Right renal pelvis (tissue), 4 donors: ENCODE measurements around the gene TTLL6. TPM values are rescaled to one million over a fixed set of nuclear protein-coding genes. Genes with fewer than 3 reads are reported as not detected.

Source experiments
- DNase-seq, 4 donors: peaks; one replicate each; pipeline ENCODE4 v3.0.0-alpha.2; 2013; ENCODE audit warnings: low read depth in 4 of 4, low spot score in 3 of 4, missing footprints in 1 of 4
- polyA plus RNA-seq, 4 donors: library from polyadenylated mRNA; unstranded; fragments of 120-200 nt; gene quantifications; one replicate each; pipeline ENCODE4 v1.2.1, GENCODE V29; 2013; ENCODE audit not compliant: insufficient read length in 4 of 4

The TTLL6 gene
- polyA plus RNA-seq, 4 donors = 0.35 to 0.50 (median 0.43) TPM

- no peak for DNase-seq
Observed at GRCh38 chr17:48769009-48769675, 47.9 kb downstream of the TTLL6 start.

GRCh38 chr17:48767263-48767774 lies 49.7 kb downstream of the TTLL6 start:
- DNase-seq = no peak

DNA sequence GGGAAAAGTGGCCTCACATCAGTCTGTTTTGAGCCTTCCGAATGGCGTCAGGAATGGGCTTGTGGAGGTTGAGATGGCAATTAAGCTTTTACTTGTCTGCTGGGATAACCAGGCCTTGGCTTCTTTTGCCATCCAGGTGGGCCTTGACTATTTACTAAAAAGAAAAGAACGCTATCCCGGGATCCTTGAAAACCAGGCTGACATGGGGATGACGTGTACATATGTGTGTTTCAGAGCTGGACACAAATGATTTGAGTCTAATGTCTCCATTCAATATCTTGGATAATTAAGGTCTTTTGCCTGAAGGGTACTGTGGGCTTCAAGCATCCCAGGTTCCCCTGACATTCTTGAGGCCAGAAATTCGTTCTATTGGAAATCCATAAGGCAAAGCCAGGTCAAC lies 55.9 kb downstream of the TTLL6 start:
- DNase-seq = no peak

DNA sequence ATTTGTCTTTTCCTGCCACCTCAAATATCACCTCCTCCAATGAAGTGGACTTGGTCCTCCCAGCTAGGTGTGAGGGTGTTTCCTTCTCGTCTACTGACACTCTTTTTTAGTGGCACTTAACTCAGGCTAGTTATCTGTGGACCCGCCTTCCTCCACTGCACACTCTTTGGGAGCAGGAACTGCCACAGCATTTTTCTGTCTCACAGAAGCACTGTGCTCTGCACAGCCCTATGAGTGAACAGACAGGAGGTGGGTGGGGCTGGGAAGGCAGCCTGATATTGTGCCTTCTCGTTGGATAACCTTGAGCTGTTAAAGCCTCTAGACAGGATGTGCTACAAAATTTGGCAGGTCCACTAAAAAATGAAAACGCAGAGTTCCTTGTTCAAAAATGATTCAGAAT lies 56.6 kb downstream of the TTLL6 start:
- DNase-seq = no peak

DNA sequence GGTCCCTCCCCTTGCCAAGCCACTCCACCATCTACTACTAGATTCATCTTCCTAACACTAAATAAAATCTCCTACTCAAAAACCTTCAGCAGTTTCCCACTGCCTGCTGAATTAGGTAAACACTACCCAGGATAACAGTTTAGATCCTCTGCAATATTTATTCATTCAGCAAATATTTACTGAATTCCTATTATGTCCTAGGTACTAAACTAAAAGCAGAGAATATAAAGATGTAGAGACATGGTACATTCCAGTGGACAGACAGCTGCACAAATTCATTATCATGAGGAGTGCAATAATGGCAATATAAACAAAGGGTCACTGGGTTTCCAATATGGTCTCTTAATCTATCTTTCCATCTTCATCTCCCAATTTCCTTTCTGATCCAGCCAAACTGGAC lies 57.7 kb downstream of the TTLL6 start:
- no peak for DNase-seq

DNA sequence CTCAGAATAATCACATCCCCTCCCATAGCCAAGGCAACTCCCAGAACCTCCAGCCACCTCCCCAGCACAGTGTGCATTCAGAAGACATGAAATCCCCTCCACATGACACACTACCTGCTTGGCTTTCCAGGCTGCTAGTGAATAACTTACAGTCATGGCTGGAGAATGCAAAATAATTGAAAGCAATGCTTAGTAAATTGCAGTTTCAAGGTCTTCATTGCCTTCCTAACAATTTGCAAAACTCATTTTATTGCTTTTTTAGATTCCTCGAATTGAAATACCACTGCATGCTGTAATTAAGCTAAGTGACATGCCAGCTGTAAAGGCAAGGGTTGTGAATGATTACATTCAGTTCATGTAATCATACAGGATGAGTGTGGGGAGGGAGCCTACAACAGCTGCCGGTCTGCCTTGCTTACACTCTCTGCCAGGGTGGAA lies 59.5 kb downstream of the TTLL6 start:
- no peak for DNase-seq

GRCh38 chr17:48756830-48757251 lies 60.2 kb downstream of the TTLL6 start:
- DNase-seq = no peak

- no peak for DNase-seq
Observed at GRCh38 chr17:48755356-48755755, 61.7 kb downstream of the TTLL6 start.

DNA sequence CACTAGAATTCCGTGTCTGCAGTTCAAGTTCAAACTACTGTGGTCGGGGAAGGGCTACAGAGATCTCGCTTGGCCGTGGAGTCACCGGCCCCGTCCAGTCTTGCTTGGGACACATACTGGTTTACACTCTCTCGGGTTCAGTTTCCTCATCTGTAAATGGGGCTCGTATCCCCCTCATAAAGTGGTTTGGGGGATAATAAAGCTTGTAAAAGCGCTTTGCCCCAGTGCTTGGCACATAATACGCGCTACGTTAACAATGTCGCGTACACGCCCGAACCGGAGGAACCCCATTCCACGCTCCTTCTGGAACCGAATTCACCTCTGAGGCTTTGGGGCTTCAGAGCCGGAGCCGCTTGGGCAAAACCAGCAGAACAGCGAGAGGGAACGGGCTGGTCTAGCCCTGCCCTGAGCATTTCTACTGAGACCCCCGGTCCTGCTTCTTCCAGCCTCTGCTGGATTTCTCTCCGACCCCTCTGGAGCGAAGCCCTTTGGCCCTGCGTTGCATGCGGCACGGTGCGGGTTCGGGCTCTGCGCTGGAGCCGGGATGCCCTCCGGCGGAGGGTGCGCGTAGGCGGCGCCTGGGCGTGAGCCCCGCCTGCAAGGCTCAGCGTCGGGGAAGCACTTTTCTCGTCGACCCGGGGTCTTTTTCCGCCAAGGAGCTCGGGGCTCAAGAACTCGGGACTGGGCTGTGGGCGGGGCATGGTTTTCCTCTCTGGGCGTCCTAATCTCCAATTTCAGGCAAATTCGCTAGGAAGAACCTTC lies 62.3 kb downstream of the TTLL6 start:
- no peak for DNase-seq

GRCh38 chr17:48753794-48754499 lies 63.1 kb downstream of the TTLL6 start:
- no peak for DNase-seq

- no peak for DNase-seq
Observed at GRCh38 chr17:48752399-48753288, 64.4 kb downstream of the TTLL6 start.

DNA sequence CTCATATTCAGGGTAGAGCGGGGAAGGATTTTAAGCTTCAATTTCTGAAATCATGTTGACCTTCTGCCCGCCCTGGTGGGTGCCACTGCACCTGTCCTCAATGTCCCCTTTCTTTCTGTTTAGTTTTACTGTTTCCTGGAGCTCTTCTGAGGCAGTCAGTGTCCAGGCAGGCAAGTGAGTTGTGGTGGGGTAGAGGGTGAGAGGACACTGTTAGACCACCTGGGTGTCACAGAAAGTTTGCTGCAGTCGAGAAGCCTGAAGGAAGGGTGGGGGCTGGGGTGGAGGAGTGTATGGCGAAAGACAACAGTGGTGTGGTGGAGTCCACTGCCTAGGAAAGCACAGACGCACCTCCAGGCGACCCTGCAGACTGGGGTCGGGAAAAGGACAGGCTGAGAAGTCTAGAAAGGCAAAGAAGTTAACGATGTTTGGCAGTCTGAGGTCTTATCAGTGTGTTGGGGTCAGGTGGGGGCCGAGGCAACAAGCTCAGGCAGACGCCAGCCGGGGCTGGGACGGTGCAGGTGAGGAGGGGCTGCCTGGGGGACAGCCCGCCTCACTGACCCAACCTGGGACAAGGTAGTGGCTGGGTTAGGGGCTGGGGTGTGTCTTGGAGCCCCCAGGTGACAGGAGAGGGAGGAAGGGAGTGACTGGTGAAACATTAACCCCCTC lies 65.2 kb downstream of the TTLL6 start:
- DNase-seq = no peak

GRCh38 chr17:48751172-48751571 lies 65.9 kb downstream of the TTLL6 start:
- no peak for DNase-seq

DNA sequence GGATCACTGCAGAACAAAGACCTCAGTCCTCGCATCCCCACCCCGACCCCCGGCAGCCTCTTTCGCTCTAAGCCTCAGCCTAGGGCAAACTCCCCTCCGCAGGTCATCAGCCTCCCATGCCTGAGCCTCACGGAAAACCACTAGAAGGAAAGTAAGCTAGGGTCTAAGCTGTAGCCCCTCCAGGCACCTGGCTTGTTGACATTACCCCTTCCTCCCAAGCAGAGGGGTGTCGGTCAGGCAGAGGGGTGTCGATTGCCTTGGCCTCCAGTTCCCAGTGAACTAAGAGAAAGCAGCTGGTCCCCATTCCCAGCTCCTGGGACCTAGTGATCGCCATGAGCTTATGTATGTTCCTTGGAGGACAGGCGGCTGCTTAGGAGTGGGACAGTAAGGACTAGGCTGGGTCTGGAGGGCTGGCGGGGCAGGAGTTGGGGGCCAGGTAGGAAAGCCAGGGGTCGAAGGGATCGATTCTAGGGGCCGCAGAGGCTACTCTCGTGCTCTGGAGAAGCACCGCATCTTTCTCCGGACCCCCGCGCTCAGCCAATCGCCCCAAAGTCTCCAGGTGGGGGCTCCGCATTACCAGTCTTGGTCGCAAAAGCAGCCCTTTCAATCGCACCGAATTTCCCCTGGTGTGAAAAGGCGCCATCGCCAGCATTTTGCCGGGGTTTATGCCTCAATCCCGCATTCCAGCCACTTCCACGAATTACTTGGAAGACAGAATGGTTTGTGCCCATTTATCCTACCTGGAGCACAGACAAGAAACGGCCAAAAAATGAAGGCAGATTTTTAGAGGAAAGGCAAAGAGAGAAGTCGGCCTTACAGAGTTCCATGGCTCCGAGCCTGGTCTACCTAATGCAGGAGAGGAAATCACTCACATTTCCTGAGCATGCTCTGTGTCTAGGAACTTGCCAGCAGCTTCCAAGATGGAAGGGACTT lies 67.1 kb downstream of the TTLL6 start:
- DNase-seq = no peak

- no peak for DNase-seq
Observed at GRCh38 chr17:48748718-48749566, 68.1 kb downstream of the TTLL6 start.

DNA sequence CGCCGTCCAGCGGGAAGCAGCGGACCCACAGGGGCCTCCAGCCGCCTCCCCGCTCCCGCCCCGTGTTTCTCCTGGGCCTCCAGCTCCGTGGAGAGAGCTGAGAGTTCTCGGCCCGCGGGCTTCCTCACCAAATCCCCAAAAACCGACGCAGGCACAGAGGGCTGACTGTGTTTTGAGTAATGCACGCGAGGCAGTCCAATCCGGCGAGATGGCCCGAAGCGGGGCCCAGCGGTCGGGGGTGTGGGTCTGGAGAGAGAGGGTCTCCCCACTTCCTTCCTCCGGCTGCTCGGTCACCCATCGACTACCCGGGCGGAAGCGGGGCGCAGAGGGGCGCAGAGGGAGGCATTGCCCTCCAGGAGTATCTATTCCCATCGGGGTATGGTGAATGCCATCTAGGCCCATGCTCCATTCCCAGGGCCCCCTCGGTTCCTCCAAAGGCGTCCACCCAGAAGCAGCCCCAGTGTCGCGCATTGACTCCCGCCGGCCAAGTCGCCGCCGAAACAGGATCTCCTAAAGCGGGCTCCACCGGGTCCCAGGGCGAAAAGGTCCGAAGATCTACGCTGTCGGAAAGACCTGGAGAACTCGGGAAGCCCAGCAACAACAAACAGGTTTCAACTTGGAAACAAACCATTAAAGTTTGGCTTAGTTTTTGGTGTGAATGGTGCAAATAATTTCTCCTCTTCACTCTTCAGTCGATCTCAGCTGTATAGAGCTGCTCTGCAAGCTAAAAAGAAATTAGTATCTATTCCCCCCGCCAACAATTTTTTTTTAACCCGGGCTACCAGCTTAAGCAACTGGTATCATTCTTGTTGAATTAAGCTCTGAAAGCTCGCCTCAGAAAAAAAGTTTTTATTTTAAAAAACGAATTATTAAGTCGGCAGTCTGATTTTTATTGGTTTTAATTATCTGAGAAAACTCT lies 69.3 kb downstream of the TTLL6 start:
- DNase-seq = no peak
